GM23248 (cell line): ENCODE results near the gene RARA.

Experiments used
- EZH2 ChIP-seq: fragments of 200-600 bp; sonication (generic); IDR thresholded peaks from 2 replicates; pipeline ENCODE4 v1.6.1; 2018; ENCODE audit warnings: antibody characterized with exemption, mild to moderate bottlenecking; ENCODE audit not compliant: insufficient read depth, poor library complexity, severe bottlenecking
- EZH2phosphoT487 ChIP-seq: fragments of 200-600 bp; sonication (generic); IDR thresholded peaks from 2 replicates; pipeline ENCODE4 v1.6.1; 2018; ENCODE audit warnings: antibody characterized with exemption, moderate library complexity, mild to moderate bottlenecking, low read depth; ENCODE audit not compliant: insufficient read depth

GRCh38 chr17:40340327-40340726, 31.3 kb downstream of the RARA start:
- TF ChIP-seq EZH2 (no peak), EZH2phosphoT487 (no peak)
